Hematopoietic multipotent progenitor cell treated with erythropoietin and hydrocortisone succinate and interleukin-3 and kit ligand, for 17 days (in vitro differentiated cells): ENCODE measurements around the gene GDF9.

ENCODE experiments used
- DNase-seq: peaks from one replicate; pipeline ENCODE4 v3.0.0-alpha.2; 2015; ENCODE audit warnings: low spot score

The GDF9 gene

DNA sequence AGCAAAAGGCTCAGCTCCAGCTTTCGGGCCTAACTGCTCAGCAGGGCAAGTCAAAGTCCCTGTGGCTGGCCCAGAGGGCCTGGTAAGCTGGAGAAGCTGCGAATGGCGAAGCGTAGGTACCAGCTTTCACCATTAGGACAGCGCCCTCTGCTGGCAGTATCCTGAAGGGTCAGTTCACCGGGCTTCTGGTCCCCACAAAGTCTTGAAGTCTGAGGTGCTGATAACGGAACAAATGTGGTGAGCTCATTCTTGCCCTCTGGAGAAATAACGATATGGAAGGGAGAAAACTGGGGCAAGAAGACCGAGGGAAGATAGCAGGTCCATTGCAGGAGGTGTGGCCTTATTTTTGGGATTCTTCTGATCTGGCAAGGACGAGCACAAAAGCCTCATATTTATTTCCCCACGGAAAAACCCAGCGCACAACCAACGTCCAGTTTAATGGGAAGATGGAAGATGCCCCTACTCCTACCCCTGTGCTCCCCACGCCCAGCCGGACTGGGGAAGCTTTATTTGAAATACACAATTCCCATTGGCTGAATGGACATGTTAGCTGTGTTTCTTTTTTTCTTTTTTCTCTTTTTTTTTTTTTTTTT, 46.0 kb downstream of the GDF9 start:
- peak; percentile 89 for DNase-seq

DNA sequence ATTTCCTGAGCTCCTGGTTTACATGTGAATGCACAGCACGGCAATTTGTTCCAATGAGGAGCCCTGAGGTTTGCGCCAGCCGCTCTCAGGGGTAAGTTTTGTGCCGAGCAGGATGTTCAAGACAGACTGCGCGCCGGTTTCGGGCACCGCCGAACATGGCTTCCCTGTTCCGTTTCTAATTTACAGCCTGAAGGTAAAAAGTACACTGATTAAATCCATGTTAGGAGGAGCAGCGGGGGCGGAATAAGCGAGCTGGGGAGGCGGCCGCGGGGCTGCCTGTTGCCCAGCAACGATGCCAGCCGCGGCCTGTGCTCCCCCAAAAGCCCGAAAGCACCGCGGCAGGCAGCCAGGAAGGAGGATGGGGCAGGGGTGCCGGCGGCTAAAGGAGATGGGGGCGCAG, 46.8 kb downstream of the GDF9 start:
- DNase-seq, result no peak

DNA sequence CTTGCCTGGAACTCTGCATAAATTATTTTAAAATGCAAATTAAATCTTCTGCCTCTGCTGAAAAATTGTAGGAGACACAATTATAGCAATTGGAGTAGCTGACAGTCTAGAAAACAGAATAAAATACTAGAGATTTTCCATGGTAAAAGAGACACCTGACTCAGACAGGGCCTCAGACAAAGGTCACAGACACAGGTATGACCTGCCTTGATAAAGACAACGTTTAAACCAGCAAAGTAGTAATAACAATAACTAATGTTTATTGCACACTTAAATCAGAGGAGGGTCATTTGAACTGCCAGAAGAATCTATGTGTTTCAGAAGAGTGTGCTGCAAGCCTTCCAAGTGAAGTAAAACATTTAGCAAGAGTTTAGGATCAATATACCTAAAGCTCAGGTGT, 49.3 kb downstream of the GDF9 start:
- no peak for DNase-seq

DNA sequence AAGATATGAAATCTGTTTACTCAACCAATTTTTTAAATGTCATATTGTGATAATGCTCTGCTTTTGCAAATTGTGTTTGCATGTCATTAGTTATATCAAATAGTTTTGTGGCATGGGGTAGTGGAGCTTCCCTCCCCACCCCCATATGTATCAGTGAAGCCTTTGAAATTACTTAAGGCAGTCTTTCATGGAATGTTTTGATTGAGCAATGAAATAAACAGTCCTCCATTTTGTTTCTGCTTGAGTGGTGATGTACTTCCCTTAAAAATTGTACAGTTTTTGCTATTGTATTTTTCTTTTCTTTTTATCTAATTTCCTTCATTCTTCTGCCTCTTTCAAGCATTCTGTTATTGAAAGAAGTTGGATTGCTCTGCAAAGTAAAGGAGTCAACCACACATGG, 49.7 kb downstream of the GDF9 start:
- no peak for DNase-seq

DNA sequence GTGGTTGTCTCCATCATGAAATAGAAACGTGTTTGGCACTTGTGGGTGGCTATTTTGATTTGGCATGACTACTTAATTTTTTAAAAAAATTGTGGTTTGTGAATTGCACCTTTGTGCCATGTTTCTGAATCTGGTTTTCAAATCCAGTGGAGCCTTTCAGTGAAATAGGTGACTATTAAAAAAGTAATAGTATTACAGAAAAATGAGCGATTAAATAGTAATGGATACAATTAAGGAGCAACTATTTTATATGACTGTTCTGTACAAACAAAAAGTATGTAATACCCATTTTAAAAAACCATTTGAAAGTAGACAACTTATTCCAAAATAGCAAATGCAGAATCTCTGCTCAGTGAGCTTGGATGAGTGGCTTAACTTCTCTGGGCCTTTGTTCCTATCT, 50.2 kb downstream of the GDF9 start:
- DNase-seq, result no peak

DNA sequence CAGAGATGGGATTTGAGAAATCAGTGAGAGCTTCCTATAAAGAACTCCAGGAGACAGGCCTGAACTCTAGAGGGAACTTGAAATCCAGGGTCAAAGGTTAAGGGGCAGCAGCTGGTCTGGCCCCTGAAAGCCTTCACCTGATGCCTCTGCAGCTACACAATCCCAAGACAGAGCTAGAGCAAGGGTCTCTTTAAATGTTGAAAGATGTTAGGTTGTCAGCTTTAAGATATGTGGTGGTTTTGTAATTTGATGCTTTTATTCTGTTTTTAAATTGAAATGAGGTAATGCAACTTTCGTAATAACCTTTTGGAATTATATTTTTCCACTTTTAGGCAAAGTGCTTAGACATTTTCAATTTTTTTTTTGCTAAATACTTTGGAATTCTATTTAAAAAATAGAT, 50.8 kb downstream of the GDF9 start:
- DNase-seq, result no peak

DNA sequence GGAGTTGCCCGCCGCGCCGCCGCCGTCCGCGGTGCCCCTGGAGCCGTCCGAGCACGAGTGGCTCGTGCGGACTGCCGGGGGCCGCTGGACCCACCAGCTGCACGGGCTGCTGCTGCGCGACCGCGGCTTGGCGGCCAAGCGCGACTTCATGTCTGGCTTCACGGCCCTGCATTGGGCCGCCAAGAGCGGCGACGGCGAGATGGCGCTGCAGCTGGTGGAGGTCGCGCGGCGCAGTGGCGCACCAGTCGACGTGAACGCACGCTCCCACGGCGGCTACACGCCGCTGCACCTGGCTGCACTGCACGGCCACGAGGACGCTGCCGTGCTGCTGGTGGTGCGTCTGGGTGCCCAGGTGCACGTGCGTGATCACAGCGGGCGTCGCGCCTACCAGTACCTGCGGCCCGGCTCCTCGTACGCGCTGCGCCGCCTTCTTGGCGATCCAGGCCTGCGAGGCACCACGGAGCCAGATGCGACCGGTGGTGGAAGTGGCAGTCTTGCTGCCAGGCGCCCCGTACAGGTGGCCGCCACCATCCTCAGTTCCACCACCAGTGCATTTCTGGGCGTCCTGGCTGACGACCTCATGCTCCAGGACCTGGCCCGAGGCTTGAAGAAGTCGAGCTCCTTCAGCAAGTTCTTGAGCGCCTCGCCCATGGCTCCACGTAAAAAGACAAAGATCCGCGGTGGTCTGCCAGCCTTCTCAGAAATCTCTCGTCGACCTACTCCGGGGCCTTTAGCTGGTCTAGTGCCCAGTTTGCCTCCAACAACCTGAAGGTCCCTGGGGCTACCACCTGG, 51.6 kb downstream of the GDF9 start:
- no peak for DNase-seq

DNA sequence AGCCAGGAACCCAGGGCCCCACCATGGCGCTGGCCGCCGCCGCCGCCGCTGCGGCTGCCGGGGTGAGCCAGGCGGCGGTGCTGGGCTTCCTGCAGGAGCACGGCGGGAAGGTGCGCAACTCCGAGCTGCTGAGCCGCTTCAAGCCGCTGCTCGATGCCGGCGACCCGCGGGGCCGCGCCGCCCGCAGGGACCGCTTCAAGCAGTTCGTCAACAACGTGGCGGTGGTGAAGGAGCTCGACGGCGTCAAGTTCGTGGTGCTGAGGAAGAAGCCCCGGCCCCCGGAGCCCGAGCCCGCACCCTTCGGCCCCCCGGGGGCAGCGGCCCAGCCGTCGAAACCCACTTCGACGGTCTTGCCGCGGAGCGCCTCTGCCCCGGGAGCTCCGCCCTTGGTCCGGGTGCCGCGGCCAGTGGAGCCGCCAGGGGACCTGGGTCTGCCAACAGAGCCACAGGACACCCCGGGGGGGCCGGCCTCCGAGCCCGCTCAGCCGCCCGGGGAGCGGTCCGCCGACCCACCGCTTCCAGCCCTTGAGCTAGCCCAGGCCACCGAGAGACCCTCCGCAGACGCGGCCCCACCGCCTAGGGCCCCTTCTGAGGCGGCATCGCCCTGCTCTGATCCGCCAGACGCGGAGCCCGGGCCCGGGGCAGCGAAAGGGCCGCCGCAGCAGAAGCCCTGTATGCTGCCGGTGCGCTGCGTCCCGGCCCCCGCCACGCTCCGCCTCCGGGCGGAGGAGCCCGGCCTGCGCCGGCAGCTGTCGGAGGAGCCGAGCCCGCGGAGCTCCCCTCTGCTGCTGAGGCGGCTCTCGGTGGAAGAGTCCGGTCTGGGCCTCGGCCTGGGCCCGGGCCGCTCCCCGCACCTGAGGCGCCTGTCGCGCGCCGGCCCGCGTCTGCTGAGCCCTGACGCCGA, 52.4 kb downstream of the GDF9 start:
- no peak for DNase-seq

DNA sequence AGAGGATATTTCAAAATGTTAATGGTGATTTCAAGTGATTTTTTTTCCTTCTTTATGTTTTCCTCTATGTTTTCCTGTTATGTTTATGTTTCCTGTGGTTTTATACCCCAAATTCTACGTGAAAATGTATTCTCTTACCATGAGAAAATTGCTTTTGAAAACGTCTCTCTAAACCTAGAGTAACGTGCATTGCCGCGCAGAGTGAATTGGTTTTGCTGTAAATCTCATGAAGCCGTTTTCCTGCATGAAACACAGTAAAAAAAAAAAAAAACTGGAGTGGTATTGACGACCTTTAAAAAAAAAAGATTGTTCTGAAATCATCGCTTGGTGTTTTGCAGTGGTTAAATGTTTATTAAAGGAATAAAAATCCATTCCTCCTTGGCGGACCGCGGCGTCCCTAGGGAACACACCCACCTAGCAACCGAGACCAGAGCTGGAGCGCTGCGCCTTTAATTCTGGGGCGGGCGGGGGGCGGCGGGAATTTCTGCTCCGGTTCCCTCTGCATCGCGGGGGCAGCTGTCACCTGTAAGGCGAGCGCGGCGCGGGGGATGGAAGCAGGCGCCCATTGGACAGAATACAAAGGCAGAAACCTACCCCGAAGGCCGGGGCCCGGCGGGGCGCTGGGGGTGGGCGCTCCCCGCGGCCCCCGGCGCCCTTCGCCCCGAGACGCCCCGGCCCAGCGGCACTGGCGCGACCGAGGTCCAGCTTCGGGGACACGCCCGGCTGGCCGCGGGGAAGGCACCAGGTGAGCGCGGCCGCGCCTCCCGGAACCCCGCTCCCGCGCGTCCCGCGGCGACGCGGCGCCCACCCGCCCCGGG, 53.3 kb downstream of the GDF9 start, which contains the start of gene SOWAHA:
Gene SOWAHA (plus strand): TSS at position 522 of the 818 bp plus-strand sequence. CDS start 320 bp downstream, outside the sequence.
- DNase-seq, result no peak

DNA sequence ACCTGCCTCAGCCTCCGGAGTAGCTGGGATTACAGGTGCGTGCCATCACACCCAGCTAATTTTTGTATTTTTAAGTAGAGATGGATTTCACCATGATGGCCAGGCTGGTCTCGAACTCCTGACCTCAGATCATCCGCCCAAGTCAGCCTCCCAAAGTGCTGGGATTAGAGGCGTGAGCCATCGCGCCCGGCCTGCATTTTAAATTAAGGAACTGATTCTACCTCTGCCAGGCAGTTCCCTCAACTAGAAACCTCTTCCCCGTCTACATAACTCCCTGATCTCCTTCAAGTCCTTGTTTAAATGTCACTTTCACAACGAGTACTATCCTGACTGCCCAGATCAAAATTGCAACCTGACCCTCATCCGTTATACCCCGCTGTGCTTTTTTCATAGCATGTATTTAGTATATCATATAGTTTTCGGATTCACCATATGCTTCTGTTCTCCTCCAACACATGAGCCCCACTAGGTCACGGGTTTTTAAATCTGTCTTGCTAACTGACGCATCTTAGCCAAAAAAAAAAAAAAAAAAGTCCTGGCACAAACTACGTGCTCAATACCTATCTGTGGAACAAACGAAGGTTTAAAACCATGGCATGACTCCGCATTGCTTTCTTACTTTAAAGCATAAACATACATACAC, 54.0 kb downstream of the GDF9 start:
- DNase-seq, result no peak
